Type B pancreatic cell (in vitro differentiated cells): ENCODE measurements around the gene CSGALNACT2. TPM values are rescaled to one million over a fixed set of nuclear protein-coding genes. Genes with fewer than 3 reads are reported as not detected.

Source experiments
- DNase-seq: peaks from one replicate; pipeline ENCODE4 v3.0.0; 2021; ENCODE audit warnings: mixed read lengths; ENCODE audit not compliant: unreplicated experiment; ENCODE audit errors: extremely low spot score
- H3K27ac Mint-ChIP-seq: 2 replicates; pipeline ENCODE4 v1.8.0; 2021; ENCODE audit warnings: mild to moderate bottlenecking, mixed read lengths
- H3K27me3 Mint-ChIP-seq: 2 replicates; pipeline ENCODE4 v1.8.0; 2021; ENCODE audit warnings: mixed read lengths
- H3K36me3 Mint-ChIP-seq: 2 replicates; pipeline ENCODE4 v1.8.0; 2021; ENCODE audit warnings: mixed read lengths
- H3K4me1 Mint-ChIP-seq: one replicate; pipeline ENCODE4 v1.8.0; 2021; ENCODE audit warnings: mixed read lengths; ENCODE audit not compliant: unreplicated experiment
- H3K4me3 Mint-ChIP-seq: 2 replicates; pipeline ENCODE4 v1.8.0; 2021; ENCODE audit warnings: mild to moderate bottlenecking, mixed read lengths
- H3K9me3 Mint-ChIP-seq: 2 replicates; pipeline ENCODE4 v1.8.0; 2021; ENCODE audit warnings: mixed read lengths
- CTCF ChIP-seq: fragments of 200-600 bp; sonication (generic); conservative IDR thresholded peaks from 2 replicates; pipeline ENCODE4 v1.5.0; 2021; ENCODE audit warnings: antibody characterized with exemption, mild to moderate bottlenecking
- total RNA-seq: library from RNA; stranded (reverse); gene quantifications from 2 replicates; pipeline ENCODE4 v1.2.1, GENCODE V29; 2021; ENCODE audit warnings: low replicate concordance

Gene CSGALNACT2
- total RNA-seq, 1 donor from 2014 or later = 11.6 TPM

GRCh38 chr10:43151371-43151770 is 13.1 kb downstream of the CSGALNACT2 start:
- Mint-ChIP-seq H3K27me3 (no peaks in the 10 kb centered on the region), H3K9me3 (no peaks in the 10 kb centered on the region), H3K4me1 (peaks cover 8% of the 10 kb centered on the region), H3K27ac (no peak overlapping the region), H3K36me3 (no peaks in the 10 kb centered on the region), H3K4me3 (no peak overlapping the region)
- DNase-seq = no peak
- no peak for TF ChIP-seq CTCF

GRCh38 chr10:43153901-43154300 is 15.7 kb downstream of the CSGALNACT2 start:
- Mint-ChIP-seq H3K27ac (no peak overlapping the region), H3K36me3 (no peaks in the 10 kb centered on the region), H3K27me3 (no peaks in the 10 kb centered on the region), H3K4me3 (no peak overlapping the region), H3K4me1 (peaks cover 20% of the 10 kb centered on the region), H3K9me3 (no peaks in the 10 kb centered on the region)
- no peak for DNase-seq
- TF ChIP-seq CTCF = no peak

- Mint-ChIP-seq H3K27me3 (no peaks in the 10 kb centered on the region), H3K36me3 (no peaks in the 10 kb centered on the region), H3K4me1 (peaks cover 20% of the 10 kb centered on the region), H3K27ac (no peak overlapping the region), H3K4me3 (no peak overlapping the region), H3K9me3 (no peaks in the 10 kb centered on the region)
- TF ChIP-seq CTCF = no peak
- DNase-seq = no peak
Observed at GRCh38 chr10:43155221-43155620, 17.0 kb downstream of the CSGALNACT2 start.

GRCh38 chr10:43155741-43156140 is 17.5 kb downstream of the CSGALNACT2 start:
- no peak for TF ChIP-seq CTCF
- no peak overlapping the region for H3K27ac Mint-ChIP-seq
- no peaks in the 10 kb centered on the region for H3K27me3 Mint-ChIP-seq
- peaks cover 20% of the 10 kb centered on the region for H3K4me1 Mint-ChIP-seq
- DNase-seq = no peak
- H3K36me3 Mint-ChIP-seq = peaks cover 1% of the 10 kb centered on the region
- H3K4me3 Mint-ChIP-seq = no peak overlapping the region
- no peaks in the 10 kb centered on the region for H3K9me3 Mint-ChIP-seq

- Mint-ChIP-seq H3K27ac (no peak overlapping the region), H3K36me3 (peaks cover 11% of the 10 kb centered on the region), H3K27me3 (no peaks in the 10 kb centered on the region), H3K9me3 (no peaks in the 10 kb centered on the region), H3K4me1 (peaks cover 20% of the 10 kb centered on the region), H3K4me3 (no peak overlapping the region)
- TF ChIP-seq CTCF = no peak
- no peak for DNase-seq
Observed at GRCh38 chr10:43156590-43157341, 18.5 kb downstream of the CSGALNACT2 start.
